Fibroblast of villous mesenchyme (primary cell): ENCODE data around the gene TMEM145. TPM values are rescaled to one million over a fixed set of nuclear protein-coding genes. Genes with fewer than 3 reads are reported as not detected.
A peak's percentile ranks its signal among the peaks of the same experiment; 100 is the strongest.

Source experiments
- DNase-seq: peaks from one replicate; pipeline ENCODE4 v3.0.0-alpha.2; 2010; ENCODE audit warnings: low read depth
- H3K4me3 ChIP-seq: 2 replicates; pipeline ENCODE4 v1.5.1; 2011; ENCODE audit warnings: low read depth, mild to moderate bottlenecking, low read length
- total RNA-seq: library from RNA; depleted of rRNA; stranded (reverse); fragments of >200 nt; gene quantifications from 2 replicates; pipeline ENCODE4 v1.2.3, GENCODE V29; 2012
- TF ChIP-seq, protein P1 (sequence below): IDR thresholded peaks from 2 replicates; pipeline ENCODE4 v1.5.1; 2012; ENCODE audit warnings: low read depth, mild to moderate bottlenecking, low read length; ENCODE audit not compliant: insufficient read depth

The TMEM145 gene
- total RNA-seq, 1 donor, result not detected

DNA sequence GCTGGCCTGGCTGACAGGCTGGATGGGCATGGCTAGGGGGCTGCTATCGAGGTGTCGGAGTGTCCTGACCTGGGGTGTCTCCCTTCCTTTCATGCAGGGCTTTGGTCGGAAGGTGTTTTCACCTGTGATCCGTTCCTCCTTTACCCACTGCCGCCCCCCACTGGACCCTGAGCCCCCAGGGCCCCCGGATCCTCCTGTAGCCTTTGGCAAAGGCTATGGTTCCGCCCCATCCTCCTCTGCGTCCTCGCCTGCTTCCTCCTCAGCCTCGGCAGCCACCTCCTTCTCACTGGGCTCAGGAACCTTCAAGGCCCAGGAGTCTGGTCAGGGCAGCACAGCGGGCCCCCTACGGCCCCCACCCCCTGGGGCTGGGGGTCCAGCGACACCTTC lies 23.0 kb upstream of the TMEM145 start:
- TF ChIP-seq, protein P1, sequence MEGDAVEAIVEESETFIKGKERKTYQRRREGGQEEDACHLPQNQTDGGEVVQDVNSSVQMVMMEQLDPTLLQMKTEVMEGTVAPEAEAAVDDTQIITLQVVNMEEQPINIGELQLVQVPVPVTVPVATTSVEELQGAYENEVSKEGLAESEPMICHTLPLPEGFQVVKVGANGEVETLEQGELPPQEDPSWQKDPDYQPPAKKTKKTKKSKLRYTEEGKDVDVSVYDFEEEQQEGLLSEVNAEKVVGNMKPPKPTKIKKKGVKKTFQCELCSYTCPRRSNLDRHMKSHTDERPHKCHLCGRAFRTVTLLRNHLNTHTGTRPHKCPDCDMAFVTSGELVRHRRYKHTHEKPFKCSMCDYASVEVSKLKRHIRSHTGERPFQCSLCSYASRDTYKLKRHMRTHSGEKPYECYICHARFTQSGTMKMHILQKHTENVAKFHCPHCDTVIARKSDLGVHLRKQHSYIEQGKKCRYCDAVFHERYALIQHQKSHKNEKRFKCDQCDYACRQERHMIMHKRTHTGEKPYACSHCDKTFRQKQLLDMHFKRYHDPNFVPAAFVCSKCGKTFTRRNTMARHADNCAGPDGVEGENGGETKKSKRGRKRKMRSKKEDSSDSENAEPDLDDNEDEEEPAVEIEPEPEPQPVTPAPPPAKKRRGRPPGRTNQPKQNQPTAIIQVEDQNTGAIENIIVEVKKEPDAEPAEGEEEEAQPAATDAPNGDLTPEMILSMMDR, result no peak
- DNase-seq, result no peak

DNA sequence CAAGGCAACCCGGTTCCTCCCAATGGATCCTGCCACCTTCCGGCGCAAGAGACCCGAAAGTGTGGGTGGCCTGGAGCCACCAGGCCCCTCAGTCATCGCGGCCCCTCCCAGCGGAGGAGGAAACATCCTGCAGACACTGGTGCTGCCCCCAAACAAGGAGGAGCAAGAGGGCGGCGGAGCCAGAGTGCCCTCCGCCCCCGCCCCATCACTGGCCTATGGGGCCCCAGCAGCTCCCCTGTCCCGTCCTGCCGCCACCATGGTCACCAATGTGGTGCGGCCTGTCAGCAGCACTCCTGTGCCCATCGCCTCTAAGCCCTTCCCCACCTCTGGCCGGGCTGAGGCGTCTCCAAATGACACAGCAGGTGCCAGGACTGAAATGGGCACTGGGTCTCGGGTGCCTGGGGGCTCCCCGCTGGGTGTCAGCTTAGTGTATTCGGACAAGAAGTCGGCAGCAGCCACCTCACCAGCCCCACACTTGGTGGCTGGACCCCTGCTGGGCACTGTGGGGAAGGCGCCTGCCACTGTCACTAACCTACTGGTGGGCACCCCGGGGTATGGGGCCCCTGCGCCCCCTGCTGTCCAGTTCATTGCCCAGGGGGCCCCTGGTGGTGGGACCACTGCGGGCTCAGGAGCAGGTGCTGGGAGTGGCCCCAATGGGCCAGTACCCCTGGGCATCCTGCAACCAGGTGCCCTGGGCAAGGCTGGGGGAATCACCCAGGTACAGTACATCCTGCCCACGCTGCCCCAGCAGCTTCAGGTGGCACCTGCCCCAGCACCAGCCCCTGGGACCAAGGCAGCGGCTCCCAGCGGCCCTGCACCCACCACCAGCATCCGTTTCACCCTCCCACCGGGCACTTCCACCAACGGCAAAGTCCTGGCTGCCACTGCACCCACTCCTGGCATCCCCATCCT lies 22.3 kb upstream of the TMEM145 start:
- TF ChIP-seq, protein P1, result peak; percentile 59
- DNase-seq, result no peak
- H3K4me3 ChIP-seq, result no peak overlapping the region

More for the DNA sequence above, 23.0 kb upstream of the TMEM145 start:
- H3K4me3 ChIP-seq, result no peak overlapping the region

DNA sequence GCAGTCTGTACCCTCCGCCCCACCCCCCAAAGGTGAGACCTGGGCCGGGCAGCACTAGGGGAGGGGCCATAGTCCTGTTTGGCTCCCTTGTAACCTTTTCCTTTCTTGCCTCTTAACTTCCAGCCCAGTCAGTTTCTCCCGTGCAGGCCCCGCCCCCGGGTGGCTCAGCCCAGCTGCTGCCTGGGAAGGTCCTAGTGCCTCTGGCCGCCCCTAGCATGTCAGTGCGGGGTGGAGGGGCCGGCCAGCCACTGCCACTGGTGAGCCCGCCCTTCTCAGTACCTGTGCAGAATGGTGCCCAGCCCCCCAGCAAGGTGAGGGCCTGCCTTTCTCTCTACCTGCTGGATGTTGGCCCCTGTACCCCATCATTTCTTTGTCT lies 21.7 kb upstream of the TMEM145 start:
- H3K4me3 ChIP-seq, result no peak overlapping the region
- DNase-seq, result no peak
- TF ChIP-seq, protein P1, result no peak

DNA sequence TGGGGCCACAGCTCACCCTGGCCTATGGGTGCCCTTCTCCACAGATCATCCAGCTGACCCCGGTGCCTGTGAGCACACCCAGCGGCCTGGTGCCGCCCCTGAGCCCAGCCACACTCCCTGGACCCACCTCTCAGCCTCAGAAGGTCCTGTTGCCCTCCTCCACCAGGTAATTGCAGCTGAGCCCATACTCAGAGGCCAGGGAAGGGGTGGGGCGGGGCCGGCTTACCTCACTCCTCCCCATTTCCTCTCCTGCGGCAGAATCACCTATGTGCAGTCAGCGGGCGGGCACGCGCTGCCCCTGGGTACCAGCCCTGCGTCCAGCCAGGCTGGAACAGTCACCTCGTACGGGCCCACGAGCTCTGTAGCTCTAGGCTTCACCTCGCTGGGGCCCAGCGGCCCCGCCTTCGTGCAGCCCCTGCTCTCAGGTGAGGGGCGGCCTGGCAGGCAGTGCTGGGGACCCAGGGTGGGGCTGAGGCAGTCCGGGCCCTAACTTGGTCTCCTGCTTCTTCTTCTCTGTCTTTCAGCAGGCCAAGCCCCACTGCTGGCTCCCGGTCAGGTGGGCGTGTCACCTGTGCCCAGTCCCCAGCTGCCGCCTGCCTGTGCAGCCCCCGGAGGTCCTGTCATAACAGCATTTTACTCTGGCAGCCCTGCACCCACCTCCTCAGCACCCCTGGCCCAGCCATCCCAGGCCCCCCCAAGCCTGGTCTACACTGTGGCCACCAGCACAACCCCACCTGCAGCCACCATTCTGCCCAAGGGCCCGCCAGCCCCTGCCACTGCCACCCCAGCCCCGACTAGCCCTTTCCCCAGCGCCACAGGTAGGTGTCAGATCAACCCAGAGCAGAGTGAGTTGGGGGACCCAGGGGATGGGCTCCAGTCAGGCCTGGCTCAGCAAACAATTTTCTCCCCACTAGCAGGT lies 20.8 kb upstream of the TMEM145 start:
- TF ChIP-seq, protein P1, result no peak
- H3K4me3 ChIP-seq, result no peak overlapping the region
- no peak for DNase-seq

GRCh38 chr19:42292963-42293362 lies 20.1 kb upstream of the TMEM145 start:
- TF ChIP-seq, protein P1, result no peak
- DNase-seq, result no peak
- no peak overlapping the region for H3K4me3 ChIP-seq

- TF ChIP-seq, protein P1, result peak; percentile 6
- DNase-seq, result no peak
- no peak overlapping the region for H3K4me3 ChIP-seq
These were observed 19.6 kb upstream of the TMEM145 start for GRCh38 chr19:42293540-42293939.
